RCC 7860 (cell line): ENCODE data around the gene KCNT2.

ENCODE experiments used
- DNase-seq: peaks from one replicate; pipeline ENCODE4 v3.0.0-alpha.2; 2015; ENCODE audit warnings: low spot score
- FAIRE-seq: peaks from 2 replicates; lab custom pipeline; 2012; peaks lifted over from hg19 to GRCh38; lab: Jason Lieb, UNC

KCNT2 gene

GRCh38 chr1:196403803-196404690, 204.2 kb downstream of the KCNT2 start:
- DNase-seq (no peak), FAIRE-seq (no peak)

- no peak for DNase-seq
- no peak for FAIRE-seq
Observed at GRCh38 chr1:196401891-196402290, 206.3 kb downstream of the KCNT2 start.

- DNase-seq (no peak), FAIRE-seq (no peak)
Observed at GRCh38 chr1:196401452-196401833, 206.8 kb downstream of the KCNT2 start.

GRCh38 chr1:196400478-196401451, 207.5 kb downstream of the KCNT2 start:
- FAIRE-seq (no peak), DNase-seq (no peak)

GRCh38 chr1:196399713-196400112, 208.5 kb downstream of the KCNT2 start:
- FAIRE-seq: no peak

GRCh38 chr1:196393742-196394141, 214.5 kb downstream of the KCNT2 start:
- FAIRE-seq (no peak), DNase-seq (no peak)

More at GRCh38 chr1:196399713-196400112, 208.5 kb downstream of the KCNT2 start:
- no peak for DNase-seq

GRCh38 chr1:196393282-196393681, 215.0 kb downstream of the KCNT2 start:
- DNase-seq: no peak
- FAIRE-seq: no peak

GRCh38 chr1:196387766-196388165, 220.5 kb downstream of the KCNT2 start:
- FAIRE-seq (peak; percentile 8), DNase-seq (no peak)

GRCh38 chr1:196385109-196385508, 223.1 kb downstream of the KCNT2 start:
- FAIRE-seq: no peak
- no peak for DNase-seq

- DNase-seq (no peak), FAIRE-seq (no peak)
Observed at GRCh38 chr1:196382383-196382782, 225.9 kb downstream of the KCNT2 start.

- DNase-seq (no peak), FAIRE-seq (no peak)
Observed at GRCh38 chr1:196381544-196381943, 226.7 kb downstream of the KCNT2 start.

GRCh38 chr1:196380316-196380715, 227.9 kb downstream of the KCNT2 start:
- no peak for DNase-seq
- FAIRE-seq: no peak

- FAIRE-seq (no peak), DNase-seq (no peak)
Observed at GRCh38 chr1:196377811-196378210, 230.4 kb downstream of the KCNT2 start.

GRCh38 chr1:196376630-196377328, 231.5 kb downstream of the KCNT2 start:
- DNase-seq: no peak
- no peak for FAIRE-seq

GRCh38 chr1:196373798-196374197, 234.4 kb downstream of the KCNT2 start:
- FAIRE-seq (no peak), DNase-seq (no peak)

- DNase-seq: peak; percentile 24
- FAIRE-seq: peak; percentile 82
Observed at GRCh38 chr1:196372896-196373536, 235.2 kb downstream of the KCNT2 start.

GRCh38 chr1:196367838-196368237, 240.4 kb downstream of the KCNT2 start:
- FAIRE-seq: no peak
- DNase-seq: no peak

- no peak for FAIRE-seq
- DNase-seq: no peak
Observed at GRCh38 chr1:196366817-196367495, 241.3 kb downstream of the KCNT2 start.

- DNase-seq: peak; percentile 59
- FAIRE-seq: peak; percentile 54
Observed at GRCh38 chr1:196361112-196361714, 247.0 kb downstream of the KCNT2 start.
